CD14-positive monocyte (primary cell): ENCODE results near the gene WIPF1. TPM values are rescaled to one million over a fixed set of nuclear protein-coding genes. Genes with fewer than 3 reads are reported as not detected.

Experiments used
- DNase-seq, 3 donors: peaks; one replicate each; pipeline ENCODE4 v3.0.0-alpha.2; 2011 to 2022
- H2AFZ ChIP-seq: 2 replicates; pipeline ENCODE4 v1.6.0; 2012; ENCODE audit warnings: mild to moderate bottlenecking, low read depth, low read length, inconsistent platforms; ENCODE audit not compliant: insufficient read depth, poor library complexity, severe bottlenecking
- H3K27ac ChIP-seq, 2 donors: 1 replicate in 1 of 2; 2 replicates in 1 of 2; pipeline ENCODE4 v1.5.1; 2012 to 2013; ENCODE audit warnings: low read length in 2 of 2, control low read depth in 1 of 2, inconsistent platforms in 1 of 2, low read depth in 1 of 2, mild to moderate bottlenecking in 1 of 2
- H3K27me3 ChIP-seq, 2 donors: one replicate each; pipeline versions ENCODE4 v1.6.0 to v1.6.1; 2011 to 2013; ENCODE audit warnings: low read length in 2 of 2; ENCODE audit not compliant: control insufficient read depth in 2 of 2, insufficient read depth in 2 of 2
- H3K36me3 ChIP-seq, 2 donors: replicated peaks in 1 of 2; 1 replicate in 1 of 2; 2 replicates in 1 of 2; pipeline versions ENCODE4 v1.5.1 to v1.6.1; 2012 to 2013; ENCODE audit warnings: low read length in 2 of 2, control low read depth in 1 of 2, inconsistent platforms in 1 of 2, mild to moderate bottlenecking in 1 of 2; ENCODE audit not compliant: insufficient read depth in 2 of 2, control insufficient read depth in 1 of 2
- H3K4me1 ChIP-seq, 2 donors: 1 replicate in 1 of 2; 2 replicates in 1 of 2; pipeline versions ENCODE4 v1.5.1 to v1.6.1; 2012 to 2013; ENCODE audit warnings: low read length in 2 of 2, control low read depth in 1 of 2, inconsistent platforms in 1 of 2, mild to moderate bottlenecking in 1 of 2, moderate library complexity in 1 of 2; ENCODE audit not compliant: insufficient read depth in 2 of 2, control insufficient read depth in 1 of 2
- H3K4me2 ChIP-seq: replicated peaks from 2 replicates; pipeline ENCODE3; 2012; ENCODE audit warnings: low read length, moderate library complexity, mild to moderate bottlenecking; ENCODE audit not compliant: poor library complexity, severe bottlenecking; ENCODE audit errors: extremely low read depth
- H3K4me3 ChIP-seq, 3 experiments: fragments of 200-600 bp in 1 of 3; sonication (generic) in 1 of 3; replicated peaks in 1 of 3; 1 replicate in 2 of 3; 2 replicates in 1 of 3; pipeline ENCODE4 v1.5.1; 2011 to 2013; ENCODE audit warnings: low read length in 3 of 3, mild to moderate bottlenecking in 3 of 3, control low read depth in 2 of 3, low read depth in 2 of 3, inconsistent platforms in 1 of 3, moderate library complexity in 1 of 3
- H3K79me2 ChIP-seq: 2 replicates; pipeline ENCODE4 v1.6.0; 2012; ENCODE audit warnings: mild to moderate bottlenecking, control low read depth, inconsistent platforms, low read length, moderate library complexity; ENCODE audit not compliant: insufficient read depth
- H3K9ac ChIP-seq: 2 replicates; pipeline ENCODE4 v1.6.0; 2017; ENCODE audit warnings: low read length, mild to moderate bottlenecking; ENCODE audit not compliant: insufficient read depth, poor library complexity, severe bottlenecking
- H3K9me3 ChIP-seq, 2 donors: replicated peaks in 1 of 2; 1 replicate in 1 of 2; 2 replicates in 1 of 2; pipeline versions ENCODE4 v1.5.1 to v1.6.1; 2012 to 2013; ENCODE audit warnings: low read length in 2 of 2, control low read depth in 1 of 2; ENCODE audit not compliant: control insufficient read depth in 1 of 2, insufficient read depth in 1 of 2
- H4K20me1 ChIP-seq: 2 replicates; pipeline ENCODE4 v1.6.0; 2012; ENCODE audit warnings: mild to moderate bottlenecking, low read length, control low read depth, moderate library complexity; ENCODE audit not compliant: insufficient read depth
- H3K27ac Mint-ChIP-seq, 7 donors: one replicate each; pipeline ENCODE4 v1.8.0; 2020; ENCODE audit warnings: mild to moderate bottlenecking in 7 of 7, mixed read lengths in 7 of 7, moderate library complexity in 6 of 7, inconsistent platforms in 2 of 7
- H3K27me3 Mint-ChIP-seq, 3 donors: one replicate each; pipeline ENCODE4 v1.8.0; 2021 to 2022; ENCODE audit warnings: low read depth in 3 of 3, mild to moderate bottlenecking in 3 of 3, mixed read lengths in 3 of 3, moderate library complexity in 3 of 3, inconsistent platforms in 1 of 3
- H3K36me3 Mint-ChIP-seq, 2 donors: one replicate each; pipeline ENCODE4 v1.8.0; 2020; ENCODE audit warnings: mixed read lengths in 2 of 2, inconsistent platforms in 1 of 2, mild to moderate bottlenecking in 1 of 2
- H3K4me1 Mint-ChIP-seq: one replicate; pipeline ENCODE4 v1.8.0; 2020; ENCODE audit warnings: mild to moderate bottlenecking, mixed read lengths
- H3K4me3 Mint-ChIP-seq, 2 donors: one replicate each; pipeline ENCODE4 v1.8.0; 2020; ENCODE audit warnings: mild to moderate bottlenecking in 2 of 2, mixed read lengths in 2 of 2, moderate library complexity in 1 of 2
- H3K9me3 Mint-ChIP-seq, 7 donors: one replicate each; pipeline ENCODE4 v1.8.0; 2020 to 2022; ENCODE audit warnings: mixed read lengths in 7 of 7, mild to moderate bottlenecking in 6 of 7, moderate library complexity in 6 of 7, inconsistent platforms in 2 of 7
- CTCF ChIP-seq: fragments of 200-600 bp; IDR thresholded peaks from one replicate; pipeline ENCODE4 v1.8.0; 2022; ENCODE audit warnings: antibody characterized with exemption, mild to moderate bottlenecking
- WGBS: methylation state at CpG from one replicate; pipeline ENCODE4 v1.1.5; 2013; ENCODE audit warnings: missing lambda C conversion rate; ENCODE audit not compliant: insufficient coverage; 5-methylcytosine and 5-hydroxymethylcytosine counted together
- intact Hi-C, 2 donors: fragments of 100-400 bp; cut with micrococcal nuclease; formaldehyde crosslinking; loops; one replicate each; pipeline versions ENCODE4 v1.15.0 to v1.15.1; 2023
- polyA plus RNA-seq, 3 donors: library from polyadenylated mRNA; depleted of rRNA in 1 of 3; unstranded in 2 of 3; stranded (reverse) in 1 of 3; fragments of 300-500 nt in 2 of 3; fragments of >200 nt in 1 of 3; fragmentation: Illumina TruSeq in 2 of 3; gene quantifications; 1 replicate in 2 of 3; 2 replicates in 1 of 3; pipeline ENCODE4 v1.2.3, GENCODE V29; 2012 to 2021

The WIPF1 gene
- polyA plus RNA-seq, 3 donors: 43.9 to 126 (median 74.3) TPM

GRCh38 chr2:174623106-174623637 is 25.6 kb upstream of the WIPF1 start:
- no peak for DNase-seq
- H3K4me2 ChIP-seq: no peak overlapping the region
- no peak for TF ChIP-seq CTCF
- Mint-ChIP-seq H3K4me3 (no peak overlapping the region), H3K4me1 (peaks cover 50% of the 10 kb centered on the region), H3K27me3 (peaks cover 0 to 1% (median 0%) of the 10 kb centered on the region in 3 donors), H3K36me3 (peaks cover 67 to 84% of the 10 kb centered on the region in 2 donors), H3K27ac (peak overlapping the region in 3 of 7 donors; percentile 8 to 46 (median 26)), H3K9me3 (no peaks in the 10 kb centered on the region)
- no peaks in the 10 kb centered on the region for H3K27me3 ChIP-seq
- peaks cover 7 to 21% of the 10 kb centered on the region in 2 donors for H3K4me1 ChIP-seq
- H3K4me3 ChIP-seq: no peak overlapping the region
- peak overlapping the region in 1 of 2 donors; percentile 55 for H3K27ac ChIP-seq
- H3K79me2 ChIP-seq: peaks cover 100% of the 10 kb centered on the region
- no peak overlapping the region for H2AFZ ChIP-seq
- H3K36me3 ChIP-seq: peaks cover 78 to 97% of the 10 kb centered on the region in 2 donors
- no peak overlapping the region for H3K9ac ChIP-seq
- WGBS: no CpG with 5 or more reads among the region's 2 CpGs
- H4K20me1 ChIP-seq: peaks cover 100% of the 10 kb centered on the region
- intact Hi-C loops: no loop called here
- H3K9me3 ChIP-seq: no peaks in the 10 kb centered on the region

- DNase-seq: no peak
- intact Hi-C loops: no loop called here
- no peak overlapping the region for H3K4me3 ChIP-seq
- no peaks in the 10 kb centered on the region for H3K27me3 ChIP-seq
- H3K4me2 ChIP-seq: no peak overlapping the region
- Mint-ChIP-seq H3K27ac (peak overlapping the region in 3 of 7 donors; percentile 23 to 80 (median 69)), H3K27me3 (peaks cover 0 to 1% (median 0%) of the 10 kb centered on the region in 3 donors), H3K4me3 (no peak overlapping the region), H3K36me3 (peaks cover 65 to 82% of the 10 kb centered on the region in 2 donors), H3K4me1 (peaks cover 49% of the 10 kb centered on the region), H3K9me3 (no peaks in the 10 kb centered on the region)
- TF ChIP-seq CTCF: no peak
- H2AFZ ChIP-seq: no peak overlapping the region
- no peak overlapping the region for H3K9ac ChIP-seq
- peaks cover 5 to 22% of the 10 kb centered on the region in 2 donors for H3K4me1 ChIP-seq
- H3K79me2 ChIP-seq: peaks cover 100% of the 10 kb centered on the region
- H3K9me3 ChIP-seq: no peaks in the 10 kb centered on the region
- peaks cover 81 to 97% of the 10 kb centered on the region in 2 donors for H3K36me3 ChIP-seq
- no CpG with 5 or more reads among the region's 3 CpGs for WGBS
- peak overlapping the region in 1 of 2 donors; percentile 35 for H3K27ac ChIP-seq
- peaks cover 100% of the 10 kb centered on the region for H4K20me1 ChIP-seq
These were observed 23.7 kb upstream of the WIPF1 start for GRCh38 chr2:174621323-174621722.
